ENCODE data around the gene DSCAM. TPM values are rescaled to one million over a fixed set of nuclear protein-coding genes. Genes with fewer than 3 reads are reported as not detected.

DSCAM gene
- total and polyA plus RNA-seq, 2 experiments from 2014 or later: 0.07 TPM; not detected in 1

DNA sequence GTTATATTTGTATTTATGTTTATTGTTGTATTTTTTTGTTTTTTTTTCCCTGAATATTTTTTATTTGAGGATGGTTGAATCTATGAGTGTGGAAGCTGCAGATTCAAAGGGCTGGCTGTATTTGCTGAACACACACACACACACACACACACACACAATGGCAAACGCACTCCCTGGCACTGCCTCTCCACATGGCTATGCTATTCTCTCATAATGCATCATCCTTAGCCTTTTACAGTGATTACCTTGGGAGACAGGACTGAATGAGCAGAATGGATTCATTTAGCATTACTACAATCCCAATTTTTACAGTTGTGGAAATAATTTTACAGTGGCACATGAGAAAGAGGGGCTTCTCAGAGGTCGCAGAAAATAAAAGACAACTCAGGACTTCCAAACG is 589.6 kb downstream of the DSCAM start (continued):
- TF ChIP-seq CREB1 (CRISPR knock-in tag; IDR thresholded peaks at IDR 0.05; ENCODE audit: low read depth) (no peak), ZNF331 (CRISPR knock-in tag; IDR thresholded peaks at IDR 0.05; ENCODE audit: low read depth) (no peak)
- TF ChIP-seq, protein P1, sequence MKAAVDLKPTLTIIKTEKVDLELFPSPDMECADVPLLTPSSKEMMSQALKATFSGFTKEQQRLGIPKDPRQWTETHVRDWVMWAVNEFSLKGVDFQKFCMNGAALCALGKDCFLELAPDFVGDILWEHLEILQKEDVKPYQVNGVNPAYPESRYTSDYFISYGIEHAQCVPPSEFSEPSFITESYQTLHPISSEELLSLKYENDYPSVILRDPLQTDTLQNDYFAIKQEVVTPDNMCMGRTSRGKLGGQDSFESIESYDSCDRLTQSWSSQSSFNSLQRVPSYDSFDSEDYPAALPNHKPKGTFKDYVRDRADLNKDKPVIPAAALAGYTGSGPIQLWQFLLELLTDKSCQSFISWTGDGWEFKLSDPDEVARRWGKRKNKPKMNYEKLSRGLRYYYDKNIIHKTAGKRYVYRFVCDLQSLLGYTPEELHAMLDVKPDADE (IDR thresholded peaks at IDR 0.05): no peak

DNA sequence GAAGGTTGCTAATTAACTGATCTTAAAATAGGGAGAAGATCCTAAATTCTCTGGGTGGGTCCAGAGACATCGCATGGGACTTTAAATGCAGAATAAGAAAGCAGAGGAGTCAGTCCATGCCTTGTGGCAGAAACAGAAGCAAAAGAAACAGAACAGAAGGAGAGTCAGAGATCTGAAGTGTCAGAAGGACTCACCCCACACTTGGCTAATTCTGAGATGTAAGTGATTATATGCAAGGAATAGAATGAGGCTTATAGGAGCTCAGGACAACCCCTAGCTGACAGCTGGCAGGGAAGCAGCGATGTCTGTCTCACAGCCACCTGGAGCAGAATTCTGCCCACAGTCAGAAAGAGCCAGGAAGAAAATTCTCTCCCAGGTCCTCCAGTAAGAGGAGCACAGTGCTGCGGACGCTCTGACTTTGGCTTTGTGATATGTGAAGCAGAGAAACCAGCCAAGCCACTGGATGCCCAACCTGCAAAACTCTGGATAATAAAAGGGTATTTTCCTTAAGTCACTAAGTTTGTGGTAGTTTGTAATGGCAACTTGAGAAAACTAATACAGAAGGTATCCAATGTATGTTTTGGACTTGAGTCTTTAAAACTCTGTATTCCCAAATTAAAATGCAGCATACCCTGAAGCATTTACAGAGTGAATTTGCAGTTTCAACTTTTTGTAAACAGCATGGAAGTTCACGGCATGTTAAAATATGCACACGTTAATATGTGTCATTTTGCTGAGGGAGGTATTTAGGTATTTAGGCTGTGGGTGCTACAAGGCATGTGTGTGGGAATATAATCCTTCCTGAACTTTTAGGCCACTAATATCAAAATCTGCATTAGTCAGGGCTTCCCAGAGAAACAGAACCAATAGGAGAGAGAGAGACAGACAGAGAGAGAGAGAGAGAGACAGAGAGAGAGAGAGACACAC is 591.2 kb downstream of the DSCAM start:
- Histone ChIP-seq H2AFZ (no peak overlapping the region), H3K4me1 (ENCODE audit: insufficient read depth) (no peaks in the 10 kb centered on the region), H3K79me2 (replicated peaks; ENCODE audit: insufficient read depth) (no peaks in the 10 kb centered on the region), H3K4me2 (no peak overlapping the region), H3K4me3 (no peak overlapping the region), H3K9me2 (ENCODE audit: insufficient read depth) (no peaks in the 10 kb centered on the region), H3F3A (replicated peaks; ENCODE audit: low read depth) (no peaks in the 10 kb centered on the region), H3K36me3 (ENCODE audit: insufficient read depth) (no peaks in the 10 kb centered on the region), H3K27ac (ENCODE audit: low read depth) (no peak overlapping the region), H4K20me1 (replicated peaks; ENCODE audit: insufficient read depth) (no peaks in the 10 kb centered on the region), H3K27me3 (ENCODE audit: insufficient read depth) (no peaks in the 10 kb centered on the region)
- H3K4me3 Mint-ChIP-seq: no peak overlapping the region
- no peak overlapping the region for H3K27ac Mint-ChIP-seq
- H3K9me3 Mint-ChIP-seq: peaks cover 94% of the 10 kb centered on the region
- H3K36me3 Mint-ChIP-seq (ENCODE audit: low read depth): peaks cover 17% of the 10 kb centered on the region; the same call in 2 of the 3 replicates
- ATAC-seq (no peak), DNase-seq (ENCODE audit: low spot score) (no peak)
- H3K4me1 Mint-ChIP-seq: no peaks in the 10 kb centered on the region
- TF ChIP-seq CREB1 (CRISPR knock-in tag; IDR thresholded peaks at IDR 0.05; ENCODE audit: low read depth) (no peak), ZNF331 (CRISPR knock-in tag; IDR thresholded peaks at IDR 0.05; ENCODE audit: low read depth) (no peak), POLR2AphosphoS5 (IDR thresholded peaks at IDR 0.05; ENCODE audit: low read depth) (no peak), ZNF114 (CRISPR knock-in tag; IDR thresholded peaks at IDR 0.05) (no peak), EZH2 (IDR thresholded peaks at IDR 0.05; ENCODE audit: low read depth, unreplicated experiment) (no peak)
- TF ChIP-seq, protein P2, sequence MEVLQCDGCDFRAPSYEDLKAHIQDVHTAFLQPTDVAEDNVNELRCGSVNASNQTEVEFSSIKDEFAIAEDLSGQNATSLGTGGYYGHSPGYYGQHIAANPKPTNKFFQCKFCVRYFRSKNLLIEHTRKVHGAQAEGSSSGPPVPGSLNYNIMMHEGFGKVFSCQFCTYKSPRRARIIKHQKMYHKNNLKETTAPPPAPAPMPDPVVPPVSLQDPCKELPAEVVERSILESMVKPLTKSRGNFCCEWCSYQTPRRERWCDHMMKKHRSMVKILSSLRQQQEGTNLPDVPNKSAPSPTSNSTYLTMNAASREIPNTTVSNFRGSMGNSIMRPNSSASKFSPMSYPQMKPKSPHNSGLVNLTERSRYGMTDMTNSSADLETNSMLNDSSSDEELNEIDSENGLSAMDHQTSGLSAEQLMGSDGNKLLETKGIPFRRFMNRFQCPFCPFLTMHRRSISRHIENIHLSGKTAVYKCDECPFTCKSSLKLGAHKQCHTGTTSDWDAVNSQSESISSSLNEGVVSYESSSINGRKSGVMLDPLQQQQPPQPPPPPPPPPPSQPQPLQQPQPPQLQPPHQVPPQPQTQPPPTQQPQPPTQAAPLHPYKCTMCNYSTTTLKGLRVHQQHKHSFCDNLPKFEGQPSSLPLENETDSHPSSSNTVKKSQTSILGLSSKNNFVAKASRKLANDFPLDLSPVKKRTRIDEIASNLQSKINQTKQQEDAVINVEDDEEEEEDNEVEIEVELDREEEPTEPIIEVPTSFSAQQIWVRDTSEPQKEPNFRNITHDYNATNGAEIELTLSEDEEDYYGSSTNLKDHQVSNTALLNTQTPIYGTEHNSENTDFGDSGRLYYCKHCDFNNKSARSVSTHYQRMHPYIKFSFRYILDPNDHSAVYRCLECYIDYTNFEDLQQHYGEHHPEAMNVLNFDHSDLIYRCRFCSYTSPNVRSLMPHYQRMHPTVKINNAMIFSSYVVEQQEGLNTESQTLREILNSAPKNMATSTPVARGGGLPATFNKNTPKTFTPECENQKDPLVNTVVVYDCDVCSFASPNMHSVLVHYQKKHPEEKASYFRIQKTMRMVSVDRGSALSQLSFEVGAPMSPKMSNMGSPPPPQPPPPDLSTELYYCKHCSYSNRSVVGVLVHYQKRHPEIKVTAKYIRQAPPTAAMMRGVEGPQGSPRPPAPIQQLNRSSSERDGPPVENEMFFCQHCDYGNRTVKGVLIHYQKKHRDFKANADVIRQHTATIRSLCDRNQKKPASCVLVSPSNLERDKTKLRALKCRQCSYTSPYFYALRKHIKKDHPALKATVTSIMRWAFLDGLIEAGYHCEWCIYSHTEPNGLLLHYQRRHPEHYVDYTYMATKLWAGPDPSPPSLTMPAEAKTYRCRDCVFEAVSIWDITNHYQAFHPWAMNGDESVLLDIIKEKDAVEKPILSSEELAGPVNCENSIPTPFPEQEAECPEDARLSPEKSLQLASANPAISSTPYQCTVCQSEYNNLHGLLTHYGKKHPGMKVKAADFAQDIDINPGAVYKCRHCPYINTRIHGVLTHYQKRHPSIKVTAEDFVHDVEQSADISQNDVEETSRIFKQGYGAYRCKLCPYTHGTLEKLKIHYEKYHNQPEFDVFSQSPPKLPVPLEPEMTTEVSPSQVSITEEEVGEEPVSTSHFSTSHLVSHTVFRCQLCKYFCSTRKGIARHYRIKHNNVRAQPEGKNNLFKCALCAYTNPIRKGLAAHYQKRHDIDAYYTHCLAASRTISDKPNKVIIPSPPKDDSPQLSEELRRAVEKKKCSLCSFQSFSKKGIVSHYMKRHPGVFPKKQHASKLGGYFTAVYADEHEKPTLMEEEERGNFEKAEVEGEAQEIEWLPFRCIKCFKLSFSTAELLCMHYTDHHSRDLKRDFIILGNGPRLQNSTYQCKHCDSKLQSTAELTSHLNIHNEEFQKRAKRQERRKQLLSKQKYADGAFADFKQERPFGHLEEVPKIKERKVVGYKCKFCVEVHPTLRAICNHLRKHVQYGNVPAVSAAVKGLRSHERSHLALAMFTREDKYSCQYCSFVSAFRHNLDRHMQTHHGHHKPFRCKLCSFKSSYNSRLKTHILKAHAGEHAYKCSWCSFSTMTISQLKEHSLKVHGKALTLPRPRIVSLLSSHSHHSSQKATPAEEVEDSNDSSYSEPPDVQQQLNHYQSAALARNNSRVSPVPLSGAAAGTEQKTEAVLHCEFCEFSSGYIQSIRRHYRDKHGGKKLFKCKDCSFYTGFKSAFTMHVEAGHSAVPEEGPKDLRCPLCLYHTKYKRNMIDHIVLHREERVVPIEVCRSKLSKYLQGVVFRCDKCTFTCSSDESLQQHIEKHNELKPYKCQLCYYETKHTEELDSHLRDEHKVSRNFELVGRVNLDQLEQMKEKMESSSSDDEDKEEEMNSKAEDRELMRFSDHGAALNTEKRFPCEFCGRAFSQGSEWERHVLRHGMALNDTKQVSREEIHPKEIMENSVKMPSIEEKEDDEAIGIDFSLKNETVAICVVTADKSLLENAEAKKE (CRISPR knock-in tag; IDR thresholded peaks at IDR 0.05): no peak
- no peaks in the 10 kb centered on the region for H3K27me3 Mint-ChIP-seq (ENCODE audit: insufficient read depth, low read depth, poor library complexity)

Data from GM23338 (cell line).